Measurements from ENCODE around the gene PSPH.

Gene PSPH

GRCh38 chr7:55996856-55997500, 54.3 kb downstream of the PSPH start:
- no peak for DNase-seq

- no peak for DNase-seq
Measured at GRCh38 chr7:55992346-55992745, 58.9 kb downstream of the PSPH start.

- no peak for DNase-seq
Measured at GRCh38 chr7:55983537-55983936, 67.7 kb downstream of the PSPH start.

- no peak for DNase-seq
Measured at GRCh38 chr7:55980266-55980665, 71.0 kb downstream of the PSPH start.

GRCh38 chr7:55977831-55978230, 73.4 kb downstream of the PSPH start:
- no peak for DNase-seq

GRCh38 chr7:55975988-55976633, 75.1 kb downstream of the PSPH start:
- DNase-seq, result no peak

- DNase-seq, result no peak
Measured at GRCh38 chr7:55973747-55974250, 77.4 kb downstream of the PSPH start.

GRCh38 chr7:55970978-55971377, 80.3 kb downstream of the PSPH start:
- no peak for DNase-seq

- DNase-seq, result no peak
Measured at GRCh38 chr7:55970561-55970960, 80.7 kb downstream of the PSPH start.

- DNase-seq, result no peak
Measured at GRCh38 chr7:55969391-55969790, 81.9 kb downstream of the PSPH start.

- no peak for DNase-seq
Measured at GRCh38 chr7:55966851-55967250, 84.4 kb downstream of the PSPH start.

- DNase-seq, result no peak
Measured at GRCh38 chr7:55965805-55966421, 85.3 kb downstream of the PSPH start.

- DNase-seq, result no peak
Measured at GRCh38 chr7:55965100-55965470, 86.2 kb downstream of the PSPH start.

- peak; percentile 89 for DNase-seq
Measured at GRCh38 chr7:55964261-55965099, 86.8 kb downstream of the PSPH start, which contains the start of gene NIPSNAP2. TSS of gene NIPSNAP2 (plus strand) at chr7:55964585. CDS start at chr7:55964610, 25 bp downstream.

- DNase-seq, result no peak
Measured at GRCh38 chr7:55963584-55964168, 87.6 kb downstream of the PSPH start.

GRCh38 chr7:55962014-55962413, 89.2 kb downstream of the PSPH start:
- DNase-seq, result no peak
